Activated effector memory CD4-positive, alpha-beta T cell treated with anti-CD3 and anti-CD28 coated beads, Interleukin-2, amount 50 U/mL, for 16 hours (primary cell): ENCODE measurements around the gene RXRA.

Experiments
- DNase-seq: peaks from one replicate; pipeline ENCODE4 v3.0.0-alpha.2; 2020

Gene RXRA

DNA sequence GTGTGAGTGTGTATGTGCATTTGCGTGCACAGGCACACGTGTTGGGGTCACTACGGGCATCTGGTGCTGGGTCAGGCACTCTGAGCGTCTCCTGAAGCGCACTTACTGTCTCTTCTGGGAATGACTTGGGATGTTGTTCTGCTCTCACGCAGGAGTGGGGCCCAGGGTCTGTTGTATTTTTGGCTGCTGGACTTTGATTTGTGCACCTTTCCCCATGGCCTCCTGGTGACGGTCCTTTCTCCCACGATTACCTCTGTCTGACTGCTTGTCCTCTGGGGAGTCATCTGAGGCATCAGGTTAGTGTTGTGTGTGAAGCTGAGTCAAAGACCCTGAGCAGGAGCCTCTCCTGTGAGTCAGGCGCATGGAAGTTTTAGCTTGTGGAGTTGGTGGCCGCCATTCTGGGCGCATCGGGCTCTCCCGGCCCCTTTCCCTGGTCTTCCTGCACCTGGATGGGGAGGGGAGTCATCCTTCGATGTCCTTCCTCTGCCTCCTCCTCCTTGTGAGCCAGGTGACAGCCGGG, 62.1 kb downstream of the RXRA start:
- no peak for DNase-seq

DNA sequence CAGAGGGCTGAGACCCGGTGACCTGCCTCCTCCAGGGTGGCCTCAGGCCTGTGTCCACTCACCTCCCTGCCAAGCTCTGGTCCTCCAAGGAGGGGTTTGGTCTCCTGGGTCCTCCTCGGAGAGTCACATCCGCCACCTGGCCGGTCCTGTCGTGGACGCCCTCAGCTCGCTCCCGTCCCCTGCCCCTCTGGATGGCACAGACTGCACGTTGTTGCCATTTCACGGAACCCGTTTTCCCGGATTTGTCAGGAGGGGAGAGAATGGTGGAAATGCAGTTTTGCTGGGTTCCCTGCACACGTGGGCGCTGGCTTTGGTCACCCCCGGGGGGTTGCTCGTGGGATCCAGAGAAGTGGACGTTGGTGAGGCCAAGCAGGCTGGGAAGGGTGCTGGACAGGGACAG, 62.7 kb downstream of the RXRA start:
- DNase-seq: no peak

DNA sequence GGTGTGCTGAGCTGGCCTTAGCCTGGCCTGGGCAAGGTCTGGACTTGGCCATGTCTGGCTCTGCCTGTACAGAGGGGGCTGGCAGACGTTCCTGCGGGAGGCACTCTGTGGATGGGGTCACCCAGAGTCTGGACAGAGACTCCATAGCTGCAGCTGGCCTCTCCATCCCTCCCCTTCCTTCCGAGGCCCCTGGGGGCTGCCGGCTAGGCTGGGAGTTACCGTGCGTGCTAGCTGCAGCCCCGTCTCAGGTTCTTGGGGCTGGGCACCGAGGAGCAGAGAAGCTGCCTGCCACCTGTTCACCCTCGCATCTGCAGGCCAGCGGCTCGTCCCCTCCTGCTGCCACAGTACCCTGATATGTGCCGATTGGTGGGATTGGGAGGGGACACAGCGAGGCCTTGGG, 63.4 kb downstream of the RXRA start:
- DNase-seq: no peak

DNA sequence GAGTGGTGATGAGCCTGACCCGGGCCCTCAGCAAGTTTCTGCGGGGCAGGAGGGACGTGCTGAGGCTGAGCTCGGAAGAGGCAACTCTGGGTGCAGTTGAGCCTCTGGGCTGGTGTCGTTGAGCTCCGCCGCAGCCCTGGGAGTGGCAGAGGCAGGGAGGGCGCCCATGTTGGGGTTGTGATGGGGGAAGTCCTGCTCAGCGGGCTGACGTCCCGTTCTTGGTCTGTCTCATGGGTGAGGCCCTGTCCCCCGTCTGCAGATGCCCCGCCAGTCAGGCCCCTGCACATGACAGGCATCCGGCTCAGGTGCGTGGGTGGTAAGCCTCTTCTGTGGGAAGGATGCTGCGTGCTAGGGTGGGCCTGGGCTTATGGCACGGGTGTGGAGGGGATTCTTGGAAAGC, 64.3 kb downstream of the RXRA start:
- peak; percentile 92 for DNase-seq

DNA sequence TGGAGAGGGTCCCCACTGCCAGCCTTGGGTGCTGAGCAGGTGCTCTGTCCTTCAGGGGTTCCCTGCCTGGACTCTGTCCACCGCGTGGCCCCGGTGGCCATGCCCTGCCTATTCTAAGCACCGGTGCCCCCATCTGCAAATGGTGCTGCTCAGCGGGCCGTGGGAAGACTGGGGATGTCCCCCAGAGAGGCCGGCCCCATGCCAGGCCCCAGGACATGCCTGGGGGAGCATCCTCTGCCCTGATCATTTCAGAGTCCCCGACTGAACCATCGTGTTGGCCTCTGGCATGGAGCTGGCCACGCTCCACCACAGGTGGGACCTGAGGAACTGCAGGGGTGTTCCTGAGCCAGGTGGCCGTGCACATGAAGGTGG, 64.7 kb downstream of the RXRA start:
- DNase-seq: no peak

DNA sequence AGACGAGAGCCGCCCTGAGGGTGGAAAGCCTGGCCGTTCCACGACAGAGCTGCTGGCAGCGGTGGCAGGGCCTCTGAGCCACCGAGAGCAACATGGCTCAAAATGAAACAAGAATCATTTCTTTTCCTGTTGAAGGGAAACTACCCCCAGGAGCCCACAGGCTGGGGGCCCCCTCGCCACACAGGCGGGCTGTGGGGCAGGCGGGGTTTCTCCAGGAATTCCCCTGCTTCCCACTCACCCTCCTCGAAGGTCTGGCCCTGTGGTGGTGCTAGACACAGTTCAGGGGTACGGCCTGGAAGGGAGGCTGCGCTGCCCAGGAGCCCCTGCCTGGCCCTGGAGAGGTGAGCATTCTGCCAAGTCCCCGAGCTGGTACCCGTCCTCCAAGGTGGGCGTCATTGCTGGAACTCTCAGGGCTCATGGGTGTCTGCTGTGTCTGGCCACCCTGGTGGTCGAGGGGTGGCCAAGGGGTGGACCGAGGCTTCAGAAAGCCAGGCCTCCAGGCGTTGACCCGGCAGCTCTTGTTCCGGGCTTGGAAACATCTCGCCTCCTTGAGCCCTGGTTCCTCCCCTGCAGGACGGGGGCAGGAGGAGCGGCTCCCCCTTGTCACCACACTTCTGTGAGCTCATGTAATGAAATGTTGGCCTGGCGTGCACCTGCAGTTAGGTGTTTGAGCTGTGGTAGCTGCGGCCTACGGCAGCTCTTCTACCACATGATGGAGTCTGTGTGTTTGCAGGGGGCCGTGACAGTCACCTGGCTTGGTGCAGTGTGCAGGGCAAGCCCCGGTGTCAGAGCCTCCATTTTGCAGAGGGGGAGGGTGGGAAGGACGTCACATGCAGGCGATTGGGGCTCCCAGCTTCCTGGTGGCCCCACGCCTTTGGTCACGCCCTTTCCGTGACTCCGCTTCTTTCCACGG, 65.3 kb downstream of the RXRA start:
- DNase-seq: peak; percentile 92

DNA sequence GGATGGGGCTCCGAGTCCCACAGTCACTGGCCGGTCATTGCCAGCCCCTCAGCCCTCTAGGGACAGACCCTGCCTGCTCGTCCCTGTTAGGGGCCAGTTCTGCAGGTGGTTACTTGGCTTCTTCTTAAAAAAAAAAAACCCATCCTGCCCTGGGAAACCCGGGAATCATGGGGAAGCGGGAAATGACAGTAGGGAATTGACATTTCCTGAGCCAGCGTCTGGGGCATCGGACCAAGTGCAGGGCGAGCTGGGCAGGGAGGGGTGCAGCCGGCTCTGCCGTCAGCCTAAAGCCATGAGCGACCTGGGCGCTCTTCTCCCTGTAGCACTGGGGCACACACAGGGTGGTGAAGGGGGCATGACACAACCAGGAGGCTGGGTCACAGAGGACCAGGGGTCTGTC, 66.6 kb downstream of the RXRA start:
- DNase-seq: no peak

DNA sequence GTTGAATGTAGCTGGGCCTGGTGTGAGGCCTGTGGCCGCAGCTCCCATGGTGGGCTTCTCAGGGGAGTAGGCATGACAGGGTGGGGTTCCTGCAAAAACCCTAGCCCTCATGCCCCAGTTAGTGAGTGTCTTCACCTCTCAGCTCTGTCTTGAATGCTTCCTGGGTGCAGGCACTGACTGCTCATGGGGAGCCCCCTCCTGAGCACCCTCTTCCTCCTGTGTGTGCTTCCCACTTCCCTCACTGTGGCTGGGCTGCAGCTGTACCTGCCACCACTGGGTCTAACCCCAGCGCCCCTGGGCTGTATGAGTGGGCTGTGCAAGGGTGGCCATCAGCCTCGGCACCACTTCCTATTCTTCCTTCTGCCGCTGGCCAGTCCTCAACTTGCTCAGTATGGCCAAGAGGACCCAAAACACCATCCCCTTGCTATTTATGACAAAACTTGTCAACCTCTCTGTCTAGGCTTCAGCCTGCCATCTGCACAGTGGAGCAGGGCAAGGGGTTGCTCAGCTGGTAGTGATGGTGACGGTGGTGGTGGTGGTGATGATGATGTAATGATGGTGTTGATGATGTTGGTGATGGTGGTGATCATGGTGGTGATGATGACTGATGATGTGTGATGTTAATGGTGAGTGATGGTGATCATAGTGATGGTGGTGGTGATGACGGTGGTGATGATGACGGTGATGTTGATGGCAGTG, 67.5 kb downstream of the RXRA start:
- DNase-seq: no peak

DNA sequence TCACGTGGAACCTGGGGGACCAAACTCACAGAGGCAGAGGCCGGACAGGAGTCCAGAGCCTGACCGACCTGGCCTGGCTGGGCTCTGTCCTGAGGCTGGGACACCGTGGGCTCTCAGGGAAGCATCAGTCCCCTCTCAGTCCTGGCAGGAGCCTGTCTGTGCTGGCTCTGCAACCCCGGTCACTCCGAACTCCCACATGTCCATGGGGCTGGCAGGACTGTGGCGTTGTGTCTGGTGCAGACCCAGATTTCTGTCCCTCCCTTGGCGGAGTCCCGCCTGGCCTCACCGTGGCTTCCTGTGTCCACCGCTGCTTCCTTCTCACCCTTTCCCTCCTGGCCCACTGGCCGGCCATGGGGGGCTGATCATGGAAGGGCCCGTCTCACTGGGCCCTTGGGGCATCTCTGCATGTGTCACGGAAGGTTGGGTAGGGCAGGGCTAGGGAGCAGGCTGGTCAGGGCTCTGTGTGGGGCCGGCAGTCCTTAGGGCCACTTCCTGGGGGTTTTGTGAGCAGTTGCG, 68.8 kb downstream of the RXRA start:
- DNase-seq: no peak

DNA sequence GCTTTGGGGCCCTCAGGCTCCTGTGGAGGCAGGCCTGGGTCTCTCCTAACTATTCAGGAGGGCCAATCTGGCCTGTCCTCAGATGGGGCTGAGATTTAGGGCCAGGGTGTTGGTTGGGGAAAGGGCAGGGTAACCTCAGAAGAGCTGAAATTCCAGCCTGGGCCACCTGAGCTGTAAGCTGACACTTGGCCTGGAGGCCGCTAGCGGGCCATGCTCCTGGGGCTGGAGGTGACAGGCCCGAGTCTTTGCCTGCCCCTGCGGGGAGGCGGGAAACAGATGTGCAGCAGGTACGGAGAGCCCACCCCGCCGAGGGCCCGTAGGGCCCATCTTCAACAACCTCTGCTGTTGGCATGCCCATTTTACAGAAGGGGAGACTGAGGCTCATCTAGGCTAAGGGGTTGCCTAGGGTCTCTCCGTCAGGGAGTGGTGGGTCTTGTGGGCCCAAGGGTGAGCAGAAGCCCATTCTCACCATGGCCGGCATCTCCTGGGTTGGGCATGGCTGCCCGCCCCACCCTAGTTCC, 69.5 kb downstream of the RXRA start:
- no peak for DNase-seq

DNA sequence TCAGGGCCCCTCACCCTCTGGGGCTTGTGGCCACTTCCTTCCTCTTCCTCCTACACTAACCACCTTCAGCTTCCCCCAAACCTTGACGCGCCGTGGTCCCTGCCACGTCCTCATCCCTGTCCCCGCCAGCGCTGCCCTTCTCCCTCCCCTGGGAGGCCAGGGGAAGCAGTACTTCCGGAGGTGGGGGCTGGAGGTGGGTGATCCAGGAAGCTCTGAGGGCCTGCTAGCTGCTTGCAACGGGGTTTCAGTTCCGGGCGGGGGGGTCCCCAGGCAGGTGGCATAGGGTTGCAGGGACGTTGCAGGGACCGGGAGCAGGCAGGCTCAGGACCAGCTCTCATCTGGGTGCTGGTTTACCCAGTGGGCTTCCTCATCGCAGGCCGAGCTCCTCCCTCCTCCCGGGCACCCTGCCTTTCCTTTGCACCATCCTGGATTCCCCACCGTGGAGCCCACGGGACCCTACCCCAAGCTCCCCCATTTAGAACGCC, 70.0 kb downstream of the RXRA start:
- DNase-seq: peak; percentile 83

DNA sequence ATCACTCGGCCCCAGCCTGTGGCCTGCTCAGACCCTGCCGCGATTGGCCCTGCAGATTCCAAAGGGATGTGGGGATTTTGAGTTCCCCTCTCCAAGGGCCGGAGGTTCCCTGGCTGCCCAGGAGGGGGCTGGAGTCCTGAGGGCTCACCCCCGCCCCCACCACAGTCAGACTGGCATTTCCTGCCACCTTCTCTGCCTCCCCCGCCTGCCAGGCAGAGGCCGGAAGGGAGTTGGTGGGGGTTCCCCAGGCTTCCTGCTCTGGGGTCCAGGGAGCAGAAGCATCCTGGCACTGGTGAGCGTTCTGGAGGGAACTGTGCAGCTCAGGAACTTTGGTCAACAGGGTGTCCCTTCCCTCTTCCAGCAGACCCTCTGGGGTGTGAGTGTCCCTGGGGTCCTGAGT, 70.6 kb downstream of the RXRA start:
- peak; percentile 87 for DNase-seq

DNA sequence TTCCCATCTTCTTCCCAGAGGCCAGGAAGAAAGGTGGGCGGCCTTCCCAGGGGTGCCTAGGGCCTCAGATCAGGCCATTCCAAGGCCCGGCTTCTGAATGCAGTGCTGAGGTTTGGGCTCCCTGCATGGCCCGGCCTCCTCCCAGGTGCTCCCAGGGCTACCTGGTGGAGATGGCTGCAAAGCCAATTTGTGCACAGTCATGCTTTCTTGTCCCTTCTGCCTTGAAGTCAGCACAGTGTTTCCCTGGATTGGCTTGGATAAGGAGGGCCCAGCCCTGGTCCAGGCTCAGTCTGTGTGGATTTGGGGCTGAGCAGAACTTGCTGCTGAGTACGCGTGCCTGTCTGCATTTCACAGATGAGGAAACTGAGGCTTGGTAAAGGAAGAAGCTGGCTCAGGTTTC, 72.5 kb downstream of the RXRA start:
- no peak for DNase-seq

DNA sequence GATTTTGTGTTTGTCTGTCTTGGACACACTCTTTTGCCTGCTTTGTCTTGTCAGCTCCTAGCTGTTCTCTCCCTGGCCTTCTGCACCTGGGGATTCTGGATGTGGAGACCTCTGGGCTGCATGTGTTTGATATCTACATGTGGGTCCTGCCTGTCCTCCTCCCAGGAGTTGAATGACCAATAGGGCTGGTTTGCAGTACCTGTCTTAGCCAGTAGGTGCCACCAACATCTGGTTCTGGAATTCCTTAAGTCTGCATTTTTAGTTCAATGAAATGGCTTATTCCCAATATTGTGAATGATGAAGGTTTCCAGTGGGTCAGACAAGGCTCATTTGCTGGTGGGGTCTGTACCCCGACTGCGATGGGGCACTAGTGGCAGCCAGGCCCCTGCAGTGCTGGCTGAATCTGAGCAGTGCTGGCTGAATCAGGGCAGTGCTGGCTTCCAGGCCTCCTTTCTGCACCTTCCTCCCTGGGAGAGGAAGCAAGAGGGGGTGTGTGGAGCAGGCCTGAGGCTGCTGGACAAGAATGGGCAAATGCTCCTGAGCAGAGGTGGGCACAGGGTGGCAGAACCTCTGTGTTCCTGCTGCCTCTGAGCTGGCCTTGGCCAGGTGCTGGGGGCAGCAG, 73.3 kb downstream of the RXRA start:
- no peak for DNase-seq

DNA sequence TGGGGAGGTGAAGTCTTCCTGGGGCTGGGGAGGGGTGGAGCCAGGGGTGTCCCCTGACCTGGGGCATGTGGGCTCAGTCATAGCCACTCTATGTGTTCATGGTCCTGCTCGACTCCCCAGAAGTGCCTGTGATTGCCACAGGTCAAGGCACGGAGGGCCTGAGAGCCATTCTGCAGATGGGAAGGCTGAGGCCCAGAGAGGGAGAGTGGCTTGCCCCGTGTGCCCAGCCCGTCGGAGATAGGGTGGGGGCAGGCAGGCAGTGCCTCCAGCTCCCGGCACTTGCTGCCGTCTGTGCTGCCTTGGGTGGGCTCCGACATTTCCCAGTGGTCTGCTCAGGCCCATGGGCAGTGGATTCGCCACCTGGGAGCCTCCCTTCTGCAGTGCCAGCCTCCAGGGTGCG, 74.0 kb downstream of the RXRA start:
- DNase-seq: no peak

DNA sequence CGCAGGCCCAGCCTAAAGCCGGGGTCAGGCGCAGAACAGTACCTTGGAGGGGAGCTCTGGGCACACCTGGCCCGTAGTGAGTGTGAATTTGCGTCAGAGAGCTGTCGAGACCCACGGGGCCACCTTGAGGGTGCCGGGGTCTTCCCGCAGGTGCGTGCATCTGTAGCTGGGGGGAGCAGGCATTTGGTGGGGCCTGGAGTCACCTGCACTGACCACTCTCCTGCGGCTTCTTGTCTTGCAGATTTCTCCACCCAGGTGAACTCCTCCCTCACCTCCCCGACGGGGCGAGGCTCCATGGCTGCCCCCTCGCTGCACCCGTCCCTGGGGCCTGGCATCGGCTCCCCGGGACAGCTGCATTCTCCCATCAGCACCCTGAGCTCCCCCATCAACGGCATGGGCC, 75.1 kb downstream of the RXRA start:
- DNase-seq: no peak

DNA sequence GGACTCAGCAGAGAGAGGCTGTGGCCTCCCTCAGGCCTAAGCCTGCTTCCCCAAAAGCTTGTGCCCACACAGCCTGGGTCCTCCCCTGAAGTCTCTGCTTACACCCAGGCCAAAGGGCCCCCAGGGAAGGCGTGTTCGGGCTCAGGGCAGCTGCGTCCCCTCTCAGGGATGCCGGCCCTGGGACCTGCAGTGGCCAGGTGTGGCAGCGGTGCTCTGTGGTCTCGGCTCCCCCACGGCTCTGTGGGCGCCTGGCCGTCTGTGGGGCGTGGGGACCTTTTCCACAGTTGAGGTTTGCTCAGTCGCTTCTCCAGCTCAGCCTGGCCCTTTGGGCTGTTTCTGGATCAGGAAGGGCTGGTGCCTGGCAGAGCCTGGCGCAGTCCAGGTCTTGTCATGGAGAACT, 75.9 kb downstream of the RXRA start:
- DNase-seq: no peak

DNA sequence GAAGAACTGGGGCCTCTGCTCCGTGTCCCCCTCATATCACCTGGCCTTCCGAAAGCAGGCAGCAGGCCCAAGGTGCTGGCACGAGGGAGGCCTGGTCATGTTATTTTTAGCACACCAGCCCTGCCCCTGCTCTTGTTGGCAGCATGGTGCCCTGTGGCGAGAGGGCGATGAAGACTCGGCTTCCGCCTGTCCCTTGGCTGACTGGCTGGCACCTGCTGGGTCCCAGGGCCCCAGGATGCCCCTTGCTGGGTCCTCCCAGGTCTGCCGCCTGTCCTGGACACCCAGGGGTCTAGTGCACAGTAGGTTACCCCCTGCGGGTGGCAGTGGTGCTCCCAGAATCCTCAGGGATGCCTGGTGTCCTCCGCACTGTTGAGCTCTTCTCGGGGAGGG, 77.0 kb downstream of the RXRA start:
- DNase-seq: no peak

DNA sequence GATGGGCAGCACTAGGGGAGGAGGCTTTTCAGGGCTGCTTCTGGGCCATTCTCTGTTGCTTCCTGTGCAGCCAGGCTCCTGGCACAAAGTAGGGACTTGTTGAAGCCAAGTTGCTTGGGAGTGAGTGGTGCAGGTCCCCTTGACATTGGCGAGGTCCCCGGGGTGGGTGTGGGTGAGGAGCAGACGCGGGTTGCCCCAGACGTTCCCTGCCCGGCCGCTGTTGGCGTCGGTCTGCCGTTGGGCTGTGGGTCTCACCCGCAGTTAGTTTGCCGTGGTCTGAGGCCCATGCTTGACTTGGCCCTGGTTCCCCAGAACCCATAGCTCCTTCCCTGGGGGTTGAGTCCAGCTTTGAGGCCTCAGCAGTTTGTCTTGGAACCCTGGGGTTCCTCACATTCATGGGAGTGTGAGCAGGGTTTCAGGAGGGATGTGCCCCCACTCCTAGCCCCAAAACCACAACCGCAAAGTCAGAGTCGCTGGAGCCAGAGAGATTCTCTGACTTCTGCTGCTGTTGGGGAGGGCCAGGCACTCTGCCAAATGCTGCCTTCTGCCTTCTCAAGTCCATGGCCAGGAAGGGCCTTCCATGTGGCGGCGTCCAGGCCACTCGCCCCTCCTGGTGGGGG, 77.5 kb downstream of the RXRA start:
- DNase-seq: peak; percentile 70

DNA sequence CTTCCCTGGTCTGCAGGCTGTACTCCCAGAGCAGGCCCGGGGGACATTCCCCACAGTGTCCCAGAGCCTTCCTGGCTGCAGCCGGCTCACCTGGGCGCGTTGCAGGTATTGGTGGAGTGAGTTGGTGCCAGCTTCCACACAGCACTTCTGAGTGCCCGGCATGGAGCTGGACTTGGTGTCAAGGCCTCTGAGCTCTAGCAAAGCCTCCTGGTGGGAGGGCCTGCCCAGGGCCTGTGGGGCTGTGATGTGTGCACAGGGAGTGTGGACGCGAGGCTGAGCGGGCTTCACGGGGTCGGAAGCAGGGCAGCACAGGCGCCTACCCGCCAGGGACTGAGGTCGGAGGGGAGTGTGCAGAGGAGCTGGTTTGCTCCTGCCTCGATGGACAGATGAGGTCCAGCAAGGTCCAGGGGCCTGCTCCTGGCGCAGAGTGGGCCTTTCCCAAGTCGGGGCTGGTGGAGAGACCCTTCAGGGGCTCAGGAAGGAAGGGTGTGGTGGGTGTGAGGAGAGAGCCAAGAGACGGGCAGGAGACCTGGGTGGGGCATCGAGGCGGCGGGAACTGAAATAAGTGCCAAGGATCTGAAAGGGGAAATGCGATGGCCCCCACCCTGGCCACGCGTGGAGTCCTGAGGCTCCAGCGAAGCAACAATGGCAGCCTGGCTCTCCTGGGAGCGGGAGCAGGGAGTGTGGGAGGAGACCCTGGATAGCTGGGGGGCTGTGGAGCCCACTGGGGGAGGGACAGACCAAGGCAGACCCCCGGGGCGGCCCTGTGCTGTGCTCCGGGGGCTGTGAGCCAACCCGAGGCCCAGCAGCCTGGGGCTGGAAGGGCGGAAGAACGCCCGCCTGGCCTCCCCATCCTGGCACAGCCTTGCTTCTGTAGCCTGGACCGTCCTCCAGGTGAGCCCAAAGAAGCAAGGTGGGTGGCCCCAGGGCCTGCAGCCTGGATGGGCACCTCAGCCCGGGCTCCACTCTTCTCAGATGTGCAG, 78.4 kb downstream of the RXRA start:
- no peak for DNase-seq

DNA sequence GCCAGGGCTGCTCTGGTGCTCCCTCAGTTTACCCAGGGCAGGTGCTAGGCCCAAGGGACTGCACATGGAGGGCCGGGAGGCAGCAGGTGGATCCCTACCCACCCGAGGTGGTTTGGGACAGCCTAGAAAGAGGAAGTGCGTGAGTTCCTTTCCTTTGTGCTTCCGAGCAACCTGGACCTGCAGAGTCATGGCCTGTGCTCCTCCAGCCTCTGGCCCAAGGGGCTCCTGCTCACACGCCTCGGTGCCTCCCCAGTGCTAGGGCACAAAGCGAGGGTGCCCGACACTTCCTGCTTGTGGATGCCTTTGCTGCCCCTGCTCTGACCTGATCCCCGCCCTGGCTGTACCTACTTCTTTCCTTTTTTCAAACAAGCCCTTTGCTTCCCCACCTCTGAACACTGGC, 79.3 kb downstream of the RXRA start:
- DNase-seq: no peak
